Endometrial microvascular endothelial cells (primary cell): Measurements from ENCODE around the gene MYH7. TPM values are rescaled to one million over a fixed set of nuclear protein-coding genes. Genes with fewer than 3 reads are reported as not detected.
"Not testable (repeated sequence)": the region's sequence is repeated elsewhere in the genome, so short reads cannot be mapped to it uniquely, and the experiment has no call there.

Experiments used
- in situ Hi-C: cut with HindIII; loops from 2 replicates; pipeline ENCODE4 v1.10.0; 2017; ENCODE audit warnings: low sequenced_read_pairs, low pct_unique_long_range_greater_than_20kb; ENCODE audit errors: inconsistent ontology term
- total RNA-seq: library from RNA; depleted of rRNA; stranded (reverse); fragments of >200 nt; gene quantifications from one replicate; pipeline ENCODE4 v1.2.3, GENCODE V29; 2015; ENCODE audit errors: inconsistent ontology term

The MYH7 gene
- total RNA-seq, 1 donor from 2014 or later: not detected

DNA sequence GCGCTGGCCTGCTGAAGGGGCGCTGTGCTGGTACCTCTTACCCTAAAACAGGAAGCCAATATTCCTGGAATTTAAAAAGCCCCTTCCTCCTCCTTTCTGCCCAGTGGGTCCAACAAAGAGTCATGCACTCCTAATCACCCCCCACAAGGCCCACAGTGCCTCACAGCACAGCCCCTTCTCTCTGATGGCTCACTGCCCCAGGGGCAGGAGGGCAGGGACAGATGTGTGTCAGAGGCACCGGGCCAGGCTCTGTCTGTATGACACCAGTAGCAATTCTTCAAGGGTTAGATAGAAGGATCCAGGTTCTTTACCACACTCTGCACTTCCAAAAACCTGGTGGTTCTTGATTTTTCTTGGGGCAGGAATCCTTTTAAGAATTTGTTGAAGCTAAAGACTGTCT is 36.3 kb downstream of the MYH7 start:
- in situ Hi-C loops: no loop called here

DNA sequence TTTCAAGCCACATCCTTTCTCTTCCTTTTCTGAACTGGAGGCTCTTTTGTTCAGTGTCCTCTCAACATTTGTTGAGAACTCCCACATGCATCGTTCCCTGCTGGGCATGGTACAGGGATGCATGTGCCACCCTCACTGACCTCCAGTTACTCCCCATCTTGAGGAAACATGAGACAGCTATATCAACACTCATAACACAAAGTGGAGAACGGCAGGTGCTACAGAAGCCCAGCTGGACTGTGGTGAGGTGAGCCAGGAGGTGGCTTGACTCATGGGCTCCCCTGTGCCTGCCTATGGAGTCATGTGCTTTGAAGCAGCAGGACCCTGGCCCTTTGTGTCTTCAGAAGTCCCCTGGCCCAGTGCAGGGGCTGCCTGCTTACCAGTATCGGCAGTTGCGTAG is 37.1 kb downstream of the MYH7 start:
- in situ Hi-C loops: no loop called here

GRCh38 chr14:23396781-23397407 is 38.6 kb downstream of the MYH7 start:
- in situ Hi-C loops: no loop called here

GRCh38 chr14:23396126-23396525 is 39.3 kb downstream of the MYH7 start:
- in situ Hi-C loops: no loop called here

- in situ Hi-C loops: no loop called here
Measured at GRCh38 chr14:23392613-23393012, 42.8 kb downstream of the MYH7 start.

GRCh38 chr14:23389871-23390270 is 45.6 kb downstream of the MYH7 start:
- in situ Hi-C loops: not testable (repeated sequence)

DNA sequence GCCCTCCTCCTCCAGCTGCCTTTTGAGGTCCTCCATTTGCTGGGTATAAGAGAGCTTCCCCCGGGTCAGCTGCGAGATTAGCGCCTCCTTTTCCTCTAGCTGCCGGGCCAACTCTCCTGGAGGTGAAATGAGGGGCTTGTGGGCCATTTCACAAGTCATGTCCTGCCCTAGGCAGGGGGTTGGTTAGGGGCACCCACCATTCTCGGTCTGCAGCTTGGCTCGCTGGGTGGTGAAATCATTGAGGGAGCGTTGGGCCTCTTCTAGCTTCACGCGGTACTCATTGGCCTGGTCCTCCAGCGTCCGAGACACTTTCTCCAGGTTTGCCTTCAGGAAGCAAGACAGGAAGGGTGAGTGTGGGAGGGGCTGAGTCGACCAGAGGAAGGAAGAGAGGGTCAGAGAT is 46.1 kb downstream of the MYH7 start:
- in situ Hi-C loops: no loop called here

GRCh38 chr14:23388996-23389395 is 46.5 kb downstream of the MYH7 start:
- in situ Hi-C loops: no loop called here

GRCh38 chr14:23387916-23388882 is 47.3 kb downstream of the MYH7 start:
- in situ Hi-C loops: no loop called here

GRCh38 chr14:23386999-23387398 is 48.5 kb downstream of the MYH7 start:
- in situ Hi-C loops: no loop called here

GRCh38 chr14:23386266-23386657 is 49.2 kb downstream of the MYH7 start:
- in situ Hi-C loops: not testable (repeated sequence)

- in situ Hi-C loops: no loop called here
Measured at GRCh38 chr14:23385642-23386265, 49.7 kb downstream of the MYH7 start.

DNA sequence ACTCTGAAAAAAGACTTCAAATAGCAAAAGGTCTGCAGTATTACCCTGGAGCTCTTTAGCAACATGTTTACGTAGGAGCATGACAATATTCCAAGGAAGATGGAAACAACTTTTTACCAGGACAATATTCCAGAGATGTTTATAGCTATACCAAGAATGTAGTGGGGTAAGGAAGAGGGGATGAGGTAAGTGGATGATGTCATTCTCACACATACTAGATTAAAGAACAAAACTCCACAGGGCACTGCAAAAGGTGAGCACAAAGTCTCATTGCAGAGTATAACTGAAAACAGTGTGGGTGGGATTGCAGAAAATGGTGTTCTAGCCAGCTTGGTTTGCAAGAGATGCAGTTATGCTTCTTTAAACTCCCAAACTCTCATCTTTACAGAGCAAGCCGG is 50.2 kb downstream of the MYH7 start:
- in situ Hi-C loops: no loop called here

GRCh38 chr14:23384364-23385080 is 50.9 kb downstream of the MYH7 start:
- in situ Hi-C loops: no loop called here

- in situ Hi-C loops: no loop called here
Measured at GRCh38 chr14:23382731-23383440, 52.6 kb downstream of the MYH7 start.

GRCh38 chr14:23382276-23382675 is 53.2 kb downstream of the MYH7 start:
- in situ Hi-C loops: no loop called here

- in situ Hi-C loops: no loop called here
Measured at GRCh38 chr14:23381871-23382270, 53.6 kb downstream of the MYH7 start.

- in situ Hi-C loops: no loop called here
Measured at GRCh38 chr14:23380976-23381375, 54.5 kb downstream of the MYH7 start.
